Osteoblast (primary cell): ENCODE data around the gene C3orf38. TPM values are rescaled to one million over a fixed set of nuclear protein-coding genes. Genes with fewer than 3 reads are reported as not detected.

ENCODE experiments used
- DNase-seq: peaks from one replicate; pipeline ENCODE4 v3.0.0; 2011; ENCODE audit warnings: low spot score, mixed read lengths; ENCODE audit not compliant: insufficient read length; ENCODE audit errors: missing footprints
- H2AFZ ChIP-seq: 2 replicates; pipeline ENCODE4 v1.6.0; 2011; ENCODE audit warnings: mild to moderate bottlenecking, low read length
- H3K27ac ChIP-seq: 2 replicates; pipeline ENCODE4 v1.5.1; 2011; ENCODE audit warnings: mild to moderate bottlenecking, low read depth, low read length, moderate library complexity
- H3K27me3 ChIP-seq: 2 replicates; pipeline ENCODE4 v1.6.0; 2012; ENCODE audit warnings: mild to moderate bottlenecking, control low read depth, inconsistent platforms, low read length, moderate library complexity; ENCODE audit not compliant: insufficient read depth
- H3K36me3 ChIP-seq: 2 replicates; pipeline ENCODE4 v1.5.1; 2011; ENCODE audit warnings: mild to moderate bottlenecking, low read length, control low read depth, moderate library complexity; ENCODE audit not compliant: insufficient read depth
- H3K4me1 ChIP-seq: 2 replicates; pipeline ENCODE4 v1.5.1; 2011; ENCODE audit warnings: mild to moderate bottlenecking, low read length, control low read depth, moderate library complexity; ENCODE audit not compliant: insufficient read depth
- H3K4me2 ChIP-seq: 2 replicates; pipeline ENCODE4 v1.6.0; 2011; ENCODE audit warnings: mild to moderate bottlenecking, low read length; ENCODE audit not compliant: insufficient read depth
- H3K4me3 ChIP-seq: fragments of 200-600 bp; sonication (generic); 3 replicates; pipeline ENCODE4 v1.5.1; 2012; ENCODE audit warnings: mild to moderate bottlenecking, low read length, inconsistent platforms; ENCODE audit not compliant: insufficient read depth
- H3K79me2 ChIP-seq: 2 replicates; pipeline ENCODE4 v1.6.0; 2012; ENCODE audit warnings: mild to moderate bottlenecking, low read length, control low read depth, inconsistent platforms; ENCODE audit not compliant: insufficient read depth
- H3K9me3 ChIP-seq: 2 replicates; pipeline ENCODE4 v1.5.1; 2011; ENCODE audit warnings: low read depth, low read length, control low read depth
- H4K20me1 ChIP-seq: 2 replicates; pipeline ENCODE4 v1.6.0; 2012; ENCODE audit warnings: mild to moderate bottlenecking, low read length, control low read depth; ENCODE audit not compliant: insufficient read depth
- total RNA-seq: library from RNA; depleted of rRNA; stranded (reverse); fragments of >200 nt; gene quantifications from 2 replicates; pipeline ENCODE4 v1.2.3, GENCODE V29; 2012
- TF ChIP-seq, protein P1 (sequence below): IDR thresholded peaks from 2 replicates; pipeline ENCODE4 v1.5.1; 2011; ENCODE audit warnings: mild to moderate bottlenecking, low read depth, low read length, moderate library complexity; ENCODE audit errors: extremely low read depth

C3orf38 gene
- total RNA-seq, 1 donor: 35.5 TPM

DNA sequence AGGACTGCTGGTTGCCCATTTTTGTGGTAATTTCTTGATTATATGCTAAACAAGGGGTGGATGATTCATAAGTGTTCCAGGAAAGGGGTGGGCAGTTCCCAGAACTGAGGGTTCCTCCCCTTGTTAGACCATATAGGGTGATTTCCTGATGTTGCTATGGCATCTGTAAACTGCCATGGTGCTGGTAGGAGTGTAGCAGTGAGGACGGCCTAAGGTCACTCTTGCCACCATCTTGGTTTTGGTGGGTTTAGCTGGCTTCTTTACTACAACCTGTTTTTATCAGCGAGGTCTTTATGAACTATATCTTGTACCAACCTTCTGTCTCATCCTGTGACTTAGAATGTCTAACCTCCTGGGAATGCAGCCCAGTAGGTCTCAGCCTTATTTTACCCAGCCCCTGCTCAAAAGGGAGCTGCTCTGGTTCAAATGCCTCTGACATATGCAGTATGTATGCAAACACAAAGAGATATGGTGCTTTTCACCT, 46.2 kb downstream of the C3orf38 start:
- peak overlapping the region; percentile 64 for H2AFZ ChIP-seq
- H3K9me3 ChIP-seq: no peaks in the 10 kb centered on the region
- H3K79me2 ChIP-seq: no peaks in the 10 kb centered on the region
- no peaks in the 10 kb centered on the region for H3K27me3 ChIP-seq
- no peak overlapping the region for H3K4me3 ChIP-seq
- H3K36me3 ChIP-seq: no peaks in the 10 kb centered on the region
- no peak overlapping the region for H3K27ac ChIP-seq
- H3K4me1 ChIP-seq: no peaks in the 10 kb centered on the region
- H3K4me2 ChIP-seq: no peak overlapping the region
- no peaks in the 10 kb centered on the region for H4K20me1 ChIP-seq
- DNase-seq: no peak
- TF ChIP-seq, protein P1, sequence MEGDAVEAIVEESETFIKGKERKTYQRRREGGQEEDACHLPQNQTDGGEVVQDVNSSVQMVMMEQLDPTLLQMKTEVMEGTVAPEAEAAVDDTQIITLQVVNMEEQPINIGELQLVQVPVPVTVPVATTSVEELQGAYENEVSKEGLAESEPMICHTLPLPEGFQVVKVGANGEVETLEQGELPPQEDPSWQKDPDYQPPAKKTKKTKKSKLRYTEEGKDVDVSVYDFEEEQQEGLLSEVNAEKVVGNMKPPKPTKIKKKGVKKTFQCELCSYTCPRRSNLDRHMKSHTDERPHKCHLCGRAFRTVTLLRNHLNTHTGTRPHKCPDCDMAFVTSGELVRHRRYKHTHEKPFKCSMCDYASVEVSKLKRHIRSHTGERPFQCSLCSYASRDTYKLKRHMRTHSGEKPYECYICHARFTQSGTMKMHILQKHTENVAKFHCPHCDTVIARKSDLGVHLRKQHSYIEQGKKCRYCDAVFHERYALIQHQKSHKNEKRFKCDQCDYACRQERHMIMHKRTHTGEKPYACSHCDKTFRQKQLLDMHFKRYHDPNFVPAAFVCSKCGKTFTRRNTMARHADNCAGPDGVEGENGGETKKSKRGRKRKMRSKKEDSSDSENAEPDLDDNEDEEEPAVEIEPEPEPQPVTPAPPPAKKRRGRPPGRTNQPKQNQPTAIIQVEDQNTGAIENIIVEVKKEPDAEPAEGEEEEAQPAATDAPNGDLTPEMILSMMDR: no peak

DNA sequence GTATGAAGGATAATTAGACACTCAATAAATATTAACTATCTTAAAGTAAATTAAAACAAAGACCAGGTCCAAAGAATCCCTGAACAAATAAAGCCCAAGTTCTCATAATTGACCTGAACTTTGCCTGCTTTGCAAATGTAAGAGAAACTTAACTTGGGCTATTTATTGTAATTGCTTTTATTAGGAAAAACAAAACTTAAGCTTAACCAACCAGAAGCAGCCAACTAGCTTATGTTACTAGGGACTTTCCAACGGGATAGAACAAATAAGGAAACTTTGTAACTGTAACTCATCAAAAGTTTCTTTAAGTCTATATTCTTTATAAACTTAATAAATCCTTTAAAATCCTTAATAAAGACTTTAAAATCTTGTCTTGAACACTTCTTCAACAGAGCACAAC, 48.4 kb downstream of the C3orf38 start:
- no peak overlapping the region for H3K27ac ChIP-seq
- H3K4me3 ChIP-seq: no peak overlapping the region
- no peaks in the 10 kb centered on the region for H3K36me3 ChIP-seq
- no peaks in the 10 kb centered on the region for H3K4me1 ChIP-seq
- no peaks in the 10 kb centered on the region for H3K9me3 ChIP-seq
- H3K4me2 ChIP-seq: no peak overlapping the region
- peak overlapping the region; percentile 24 for H2AFZ ChIP-seq
- H4K20me1 ChIP-seq: no peaks in the 10 kb centered on the region
- no peaks in the 10 kb centered on the region for H3K79me2 ChIP-seq
- H3K27me3 ChIP-seq: no peaks in the 10 kb centered on the region
- TF ChIP-seq, protein P1: no peak
- DNase-seq: no peak

DNA sequence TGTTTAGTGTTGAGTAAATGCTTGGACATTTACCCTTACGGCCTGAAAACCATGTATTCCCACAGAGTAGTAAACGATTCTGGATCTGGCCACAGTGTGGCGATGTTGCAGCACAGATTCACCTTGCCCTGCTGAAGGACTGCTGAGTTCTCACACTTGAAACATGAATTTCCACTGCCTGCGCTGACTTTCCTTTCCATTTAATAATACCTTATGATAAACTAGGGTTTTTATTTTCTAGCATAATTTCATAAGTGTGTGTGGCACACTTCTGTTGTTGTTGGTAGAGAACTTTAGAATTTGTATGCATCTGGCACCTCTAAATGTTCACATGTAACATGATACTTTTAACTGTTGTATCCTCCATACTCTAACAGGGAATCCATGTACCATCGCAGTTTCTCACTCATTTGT, 53.9 kb downstream of the C3orf38 start:
- Histone ChIP-seq H3K4me3 (peak overlapping the region; percentile 32), H3K4me2 (peak overlapping the region; percentile 64), H3K79me2 (no peaks in the 10 kb centered on the region), H3K36me3 (no peaks in the 10 kb centered on the region), H4K20me1 (no peaks in the 10 kb centered on the region), H3K9me3 (no peaks in the 10 kb centered on the region), H3K27me3 (no peaks in the 10 kb centered on the region), H2AFZ (no peak overlapping the region), H3K4me1 (no peaks in the 10 kb centered on the region), H3K27ac (no peak overlapping the region)
- TF ChIP-seq, protein P1: peak; percentile 90
- DNase-seq: peak; percentile 78

Other genes starting within 250 kb of the C3orf38 start
- gene CGGBP1, start 91.0 kb upstream of the C3orf38 start, total RNA-seq: 107 and 111 TPM in 2 replicates
- gene ZNF654, start 90.7 kb upstream of the C3orf38 start, total RNA-seq: 21.8 and 23.2 TPM in 2 replicates